ENCODE measurements around the gene WDR45B. TPM values are rescaled to one million over a fixed set of nuclear protein-coding genes. Genes with fewer than 3 reads are reported as not detected.

The WDR45B gene
- total RNA-seq, 2 experiments from 2014 or later, result 49.8 to 54.3 TPM

DNA sequence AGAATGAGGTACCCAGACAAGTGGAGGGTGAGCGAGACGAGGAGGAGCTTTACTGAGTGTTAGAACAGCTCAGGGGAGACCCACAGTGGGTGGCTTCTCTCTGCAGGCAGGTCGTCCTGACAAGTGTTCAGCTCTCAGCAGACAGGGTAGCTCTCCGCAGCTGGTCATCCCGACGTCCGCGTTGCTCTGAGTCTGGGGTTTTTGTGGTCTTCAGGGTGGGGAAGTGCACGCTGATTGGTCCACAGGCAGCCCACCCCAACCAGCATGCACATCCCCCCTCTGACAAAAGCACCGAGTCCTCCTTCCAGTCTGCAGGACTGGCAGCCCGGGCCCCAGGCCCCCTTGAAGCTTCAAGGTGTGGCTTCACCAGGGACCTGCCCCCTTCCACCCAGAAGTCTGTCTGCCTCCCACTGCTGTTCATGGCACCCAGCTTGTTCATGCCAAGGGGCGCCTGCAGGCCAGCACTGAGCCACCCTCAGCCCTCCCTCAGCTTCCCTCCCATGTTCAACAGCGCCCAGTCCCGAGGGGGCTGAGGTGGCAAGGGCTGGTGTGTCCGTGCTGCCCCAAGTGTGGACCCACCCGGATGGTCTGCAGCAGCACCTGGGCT is 19.9 kb upstream of the WDR45B start:
- Mint-ChIP-seq H3K4me1 (ENCODE audit: low read depth) (peaks cover 12% of the 10 kb centered on the region), H3K9me3 (no peaks in the 10 kb centered on the region), H3K4me3 (no peak overlapping the region), H3K27ac (no peak overlapping the region), H3K27me3 (no peaks in the 10 kb centered on the region), H3K36me3 (ENCODE audit: low read depth) (no peaks in the 10 kb centered on the region)
- no peaks in the 10 kb centered on the region for H3K27me3 ChIP-seq (ENCODE audit: control insufficient read depth in 1 of 2, insufficient read depth in 2 of 2, low read length in 2 of 2)
- ATAC-seq (ENCODE audit: poor library complexity) (no peak), DNase-seq (no peak)
- no peak for TF ChIP-seq CTCF (IDR thresholded peaks at IDR 0.05)
- ChIA-PET POLR2A (no interaction called here), CTCF (interaction anchor here (0.8 kb wide), 1 partner anchor 107 kb away, joined by 7 read pairs; no protein-coding TSS in a partner anchor)
- peaks cover 5% of the 10 kb centered on the region for H3K4me1 ChIP-seq (ENCODE audit: insufficient read depth, low read length)
- intact Hi-C loops (cut with DNase I, micrococcal nuclease), result loop anchor here in 1 of 2 experiments (2.0 kb wide), 1 partner anchor 107 kb away; no protein-coding TSS in a partner anchor
- no peak overlapping the region for H3K4me3 ChIP-seq (ENCODE audit: low read length)
- no peaks in the 10 kb centered on the region for H3K9me3 ChIP-seq (ENCODE audit: control insufficient read depth in 1 of 2, insufficient read depth in 1 of 2, low read length in 2 of 2)
- no peak overlapping the region for H3K27ac ChIP-seq (ENCODE audit: low read depth in 1 of 2, low read length in 2 of 2)
- H3K36me3 ChIP-seq (ENCODE audit: insufficient read depth, low read length), result no peaks in the 10 kb centered on the region

GRCh38 chr17:82667668-82668000 is 19.4 kb upstream of the WDR45B start:
- Histone ChIP-seq H3K27ac (ENCODE audit: low read depth in 1 of 2, low read length in 2 of 2) (no peak overlapping the region), H3K27me3 (ENCODE audit: control insufficient read depth in 1 of 2, insufficient read depth in 2 of 2, low read length in 2 of 2) (no peaks in the 10 kb centered on the region), H3K4me3 (ENCODE audit: low read length) (no peak overlapping the region), H3K4me1 (ENCODE audit: insufficient read depth, low read length) (peaks cover 5% of the 10 kb centered on the region), H3K9me3 (ENCODE audit: control insufficient read depth in 1 of 2, insufficient read depth in 1 of 2, low read length in 2 of 2) (no peaks in the 10 kb centered on the region), H3K36me3 (ENCODE audit: insufficient read depth, low read length) (no peaks in the 10 kb centered on the region)
- POLR2A ChIA-PET, result no interaction called here
- Mint-ChIP-seq H3K27ac (no peak overlapping the region), H3K36me3 (ENCODE audit: low read depth) (no peaks in the 10 kb centered on the region), H3K4me3 (no peak overlapping the region), H3K9me3 (no peaks in the 10 kb centered on the region), H3K27me3 (no peaks in the 10 kb centered on the region), H3K4me1 (ENCODE audit: low read depth) (peaks cover 12% of the 10 kb centered on the region)
- no peak for ATAC-seq (ENCODE audit: poor library complexity)
- CTCF ChIA-PET, result no interaction called here
- TF ChIP-seq CTCF (IDR thresholded peaks at IDR 0.05), result no peak
- no peak for DNase-seq
- intact Hi-C loops (cut with DNase I, micrococcal nuclease), result no loop called here

DNA sequence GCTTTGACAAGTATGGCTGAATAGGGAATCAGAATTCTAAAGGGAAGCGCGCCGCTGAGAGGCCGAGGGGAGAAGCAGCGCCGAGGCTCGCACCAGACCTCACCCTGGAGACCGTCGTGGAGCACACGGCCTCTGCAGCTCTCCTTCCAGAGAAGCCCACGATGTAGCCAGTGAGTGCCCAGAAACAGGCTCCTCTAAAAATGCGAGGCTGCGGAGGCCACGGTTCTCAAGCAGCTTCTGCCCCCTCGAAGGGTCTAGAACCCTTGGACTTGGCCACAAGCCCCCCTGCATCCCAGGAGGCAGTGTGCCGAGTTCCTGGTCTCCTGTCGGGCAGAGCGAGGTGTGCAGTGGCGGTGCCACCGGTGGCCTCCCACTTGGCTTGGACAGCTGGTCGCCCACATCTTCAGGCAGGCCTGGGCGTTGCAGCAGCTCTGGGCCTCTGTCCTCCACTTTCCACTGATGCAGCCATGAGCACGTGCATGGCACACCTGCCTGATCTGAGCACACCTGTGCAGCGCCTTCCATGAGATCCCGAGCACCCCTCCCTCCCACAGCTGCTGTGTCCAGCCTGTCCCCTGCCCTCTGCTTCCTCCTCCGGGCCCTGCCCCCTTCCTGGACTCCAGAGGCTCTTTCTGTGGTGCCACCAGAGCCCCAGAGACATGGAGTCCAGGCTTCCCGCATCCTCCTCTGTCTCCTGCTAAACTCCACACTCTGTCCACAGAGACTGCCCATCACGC is 18.9 kb upstream of the WDR45B start:
- POLR2A ChIA-PET, result no interaction called here

More for the DNA sequence above, 18.9 kb upstream of the WDR45B start:
- intact Hi-C loops (cut with DNase I, micrococcal nuclease), result no loop called here
- Mint-ChIP-seq H3K4me3 (no peak overlapping the region), H3K4me1 (ENCODE audit: low read depth) (peaks cover 12% of the 10 kb centered on the region), H3K9me3 (no peaks in the 10 kb centered on the region), H3K27ac (no peak overlapping the region), H3K36me3 (ENCODE audit: low read depth) (no peaks in the 10 kb centered on the region), H3K27me3 (no peaks in the 10 kb centered on the region)
- H3K4me3 ChIP-seq (ENCODE audit: low read length), result no peak overlapping the region
- H3K27me3 ChIP-seq (ENCODE audit: control insufficient read depth in 1 of 2, insufficient read depth in 2 of 2, low read length in 2 of 2), result no peaks in the 10 kb centered on the region
- DNase-seq (no peak), ATAC-seq (ENCODE audit: poor library complexity) (no peak)
- H3K9me3 ChIP-seq (ENCODE audit: control insufficient read depth in 1 of 2, insufficient read depth in 1 of 2, low read length in 2 of 2), result no peaks in the 10 kb centered on the region
- no peaks in the 10 kb centered on the region for H3K36me3 ChIP-seq (ENCODE audit: insufficient read depth, low read length)
- peaks cover 5% of the 10 kb centered on the region for H3K4me1 ChIP-seq (ENCODE audit: insufficient read depth, low read length)
- TF ChIP-seq CTCF (IDR thresholded peaks at IDR 0.05), result no peak
- H3K27ac ChIP-seq (ENCODE audit: low read depth in 1 of 2, low read length in 2 of 2), result no peak overlapping the region
- CTCF ChIA-PET, result no interaction called here

All from CD4-positive, alpha-beta T cell (primary cell).